Measurements from ENCODE around the gene OR52A5. TPM values are rescaled to one million over a fixed set of nuclear protein-coding genes. Genes with fewer than 3 reads are reported as not detected.

The OR52A5 gene
- total RNA-seq, 4 donors from 2014 or later: not detected

- Histone ChIP-seq H3K27me3 (no peaks in the 10 kb centered on the region), H3K27ac (no peak overlapping the region), H3K9me3 (no peaks in the 10 kb centered on the region), H3K36me3 (no peaks in the 10 kb centered on the region), H3K4me3 (no peak overlapping the region), H3K4me1 (no peaks in the 10 kb centered on the region)
- TF ChIP-seq CTCF (IDR thresholded peaks at IDR 0.05) (no peak), POLR2A (IDR thresholded peaks at IDR 0.05) (no peak)
- intact Hi-C loops (cut with DNase I): no loop called here
- DNase-seq: no peak
These were observed 35.1 kb downstream of the OR52A5 start for GRCh38 chr11:5103066-5103465.

GRCh38 chr11:5102246-5102645 is 35.9 kb downstream of the OR52A5 start:
- WGBS, 2 donors: 73 to 81% methylated on average over 2 of the region's 2 CpGs
- TF ChIP-seq CTCF (IDR thresholded peaks at IDR 0.05): no peak
- TF ChIP-seq POLR2A (IDR thresholded peaks at IDR 0.05): no peak
- Histone ChIP-seq H3K36me3 (no peaks in the 10 kb centered on the region), H3K9me3 (no peaks in the 10 kb centered on the region), H3K4me3 (no peak overlapping the region), H3K27ac (no peak overlapping the region), H3K27me3 (no peaks in the 10 kb centered on the region), H3K4me1 (no peaks in the 10 kb centered on the region)
- no peak for DNase-seq
- intact Hi-C loops (cut with DNase I): no loop called here

- Histone ChIP-seq H3K27ac (no peak overlapping the region), H3K9me3 (no peaks in the 10 kb centered on the region), H3K4me1 (no peaks in the 10 kb centered on the region), H3K4me3 (no peak overlapping the region), H3K36me3 (no peaks in the 10 kb centered on the region), H3K27me3 (no peaks in the 10 kb centered on the region)
- TF ChIP-seq CTCF (IDR thresholded peaks at IDR 0.05) (no peak), POLR2A (IDR thresholded peaks at IDR 0.05) (no peak)
- 60 to 62% methylated on average over 2 of the region's 2 CpGs for WGBS, 2 donors
- intact Hi-C loops (cut with DNase I): no loop called here
- DNase-seq: no peak
These were observed 42.1 kb downstream of the OR52A5 start for GRCh38 chr11:5096011-5096410.

- no peak for DNase-seq
- intact Hi-C loops (cut with DNase I): no loop called here
- WGBS, 2 donors: 70 to 73% methylated on average over 8 of the region's 8 CpGs
- TF ChIP-seq POLR2A (IDR thresholded peaks at IDR 0.05) (no peak), CTCF (IDR thresholded peaks at IDR 0.05) (no peak)
- H3K36me3 ChIP-seq: no peaks in the 10 kb centered on the region
- H3K4me1 ChIP-seq: no peaks in the 10 kb centered on the region
- no peaks in the 10 kb centered on the region for H3K27me3 ChIP-seq
- no peak overlapping the region for H3K4me3 ChIP-seq
- H3K9me3 ChIP-seq: no peaks in the 10 kb centered on the region
- no peak overlapping the region for H3K27ac ChIP-seq
These were observed 45.2 kb downstream of the OR52A5 start for GRCh38 chr11:5092821-5093585.

- H3K9me3 ChIP-seq: no peaks in the 10 kb centered on the region
- no peak overlapping the region for H3K27ac ChIP-seq
- no peaks in the 10 kb centered on the region for H3K36me3 ChIP-seq
- intact Hi-C loops (cut with DNase I): no loop called here
- WGBS, 2 donors: 77 to 92% methylated on average over 1 of the region's 1 CpG
- TF ChIP-seq POLR2A (IDR thresholded peaks at IDR 0.05): no peak
- TF ChIP-seq CTCF (IDR thresholded peaks at IDR 0.05): no peak
- H3K4me1 ChIP-seq: no peaks in the 10 kb centered on the region
- DNase-seq: no peak
- no peaks in the 10 kb centered on the region for H3K27me3 ChIP-seq
- no peak overlapping the region for H3K4me3 ChIP-seq
These were observed 47.5 kb downstream of the OR52A5 start for GRCh38 chr11:5090668-5091067.
